Measurements from ENCODE around the gene WNT16.
"Not testable (repeated sequence)": the region's sequence is repeated elsewhere in the genome, so short reads cannot be mapped to it uniquely, and the experiment has no call there.

WNT16 gene

GRCh38 chr7:121328508-121329190, at the start of gene WNT16:
Gene WNT16 (plus strand): TSS chr7:121329000. CDS start chr7:121329293, 293 bp downstream.
- peak in 1 of 2 experiments; percentile 35 for DNase-seq

GRCh38 chr7:121279060-121279620, 49.7 kb upstream of the WNT16 start:
- no peak for DNase-seq

- no peak for DNase-seq
Observed at GRCh38 chr7:121279822-121280221, 49.0 kb upstream of the WNT16 start.

- no peak for DNase-seq
Observed at GRCh38 chr7:121280656-121281055, 48.1 kb upstream of the WNT16 start.

GRCh38 chr7:121282129-121282528, 46.7 kb upstream of the WNT16 start:
- no peak for DNase-seq

GRCh38 chr7:121285066-121285667, 43.6 kb upstream of the WNT16 start:
- no peak for DNase-seq

GRCh38 chr7:121286186-121286585, 42.6 kb upstream of the WNT16 start:
- DNase-seq, result no peak

GRCh38 chr7:121286742-121287734, 41.8 kb upstream of the WNT16 start:
- no peak for DNase-seq

- DNase-seq, result no peak
Observed at GRCh38 chr7:121288894-121289293, 39.9 kb upstream of the WNT16 start.

GRCh38 chr7:121289930-121290329, 38.9 kb upstream of the WNT16 start:
- DNase-seq, result not testable (repeated sequence)

- no peak for DNase-seq
Observed at GRCh38 chr7:121294448-121294992, 34.3 kb upstream of the WNT16 start.

GRCh38 chr7:121297843-121298242, 31.0 kb upstream of the WNT16 start:
- DNase-seq, result no peak

- no peak for DNase-seq
Observed at GRCh38 chr7:121298831-121299239, 30.0 kb upstream of the WNT16 start.

GRCh38 chr7:121300685-121301420, 27.9 kb upstream of the WNT16 start:
- DNase-seq, result peak; percentile 27 to 41

- no peak for DNase-seq
Observed at GRCh38 chr7:121301446-121302213, 27.2 kb upstream of the WNT16 start.

- no peak for DNase-seq
Observed at GRCh38 chr7:121302214-121302745, 26.5 kb upstream of the WNT16 start.

- peak in 1 of 2 experiments; percentile 13 for DNase-seq
Observed at GRCh38 chr7:121303422-121304101, 25.2 kb upstream of the WNT16 start.

GRCh38 chr7:121304102-121304658, 24.6 kb upstream of the WNT16 start:
- DNase-seq, result peak; percentile 51 to 55

- DNase-seq, result no peak
Observed at GRCh38 chr7:121305109-121305508, 23.7 kb upstream of the WNT16 start.

- DNase-seq, result no peak
Observed at GRCh38 chr7:121306565-121306964, 22.2 kb upstream of the WNT16 start.
